ENCODE data around the gene NFIA. TPM values are rescaled to one million over a fixed set of nuclear protein-coding genes. Genes with fewer than 3 reads are reported as not detected.

NFIA gene
- total RNA-seq, 6 donors from 2014 or later, result 33.5 to 94.3 (median 44.9) TPM

DNA sequence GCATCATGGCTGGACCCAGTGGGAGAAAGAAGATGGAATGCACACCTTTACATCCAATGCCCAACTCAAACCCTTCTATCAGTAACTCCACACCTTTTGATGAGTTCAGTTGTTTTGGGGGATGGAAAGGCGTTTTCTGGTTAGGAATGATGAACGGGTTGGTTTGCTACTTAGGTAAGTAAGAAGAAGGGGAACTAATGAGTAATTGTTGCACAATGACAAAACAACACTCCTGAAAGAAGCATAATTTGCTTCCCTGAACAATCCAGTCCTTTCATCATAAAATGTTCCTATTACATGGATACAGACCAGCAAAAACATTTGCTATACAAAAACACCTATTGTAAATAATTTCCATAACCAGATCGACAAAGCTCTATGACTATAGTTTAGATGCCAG lies 35.9 kb upstream of the NFIA start:
- Histone ChIP-seq H3K9me3 (no peaks in the 10 kb centered on the region), H3K4me3 (no peak overlapping the region), H3K4me1 (peaks cover 7 to 29% (median 14%) of the 10 kb centered on the region in 4 donors), H3K27me3 (no peaks in the 10 kb centered on the region), H3K36me3 (no peaks in the 10 kb centered on the region), H3K27ac (no peak overlapping the region)
- TF ChIP-seq, protein P1, sequence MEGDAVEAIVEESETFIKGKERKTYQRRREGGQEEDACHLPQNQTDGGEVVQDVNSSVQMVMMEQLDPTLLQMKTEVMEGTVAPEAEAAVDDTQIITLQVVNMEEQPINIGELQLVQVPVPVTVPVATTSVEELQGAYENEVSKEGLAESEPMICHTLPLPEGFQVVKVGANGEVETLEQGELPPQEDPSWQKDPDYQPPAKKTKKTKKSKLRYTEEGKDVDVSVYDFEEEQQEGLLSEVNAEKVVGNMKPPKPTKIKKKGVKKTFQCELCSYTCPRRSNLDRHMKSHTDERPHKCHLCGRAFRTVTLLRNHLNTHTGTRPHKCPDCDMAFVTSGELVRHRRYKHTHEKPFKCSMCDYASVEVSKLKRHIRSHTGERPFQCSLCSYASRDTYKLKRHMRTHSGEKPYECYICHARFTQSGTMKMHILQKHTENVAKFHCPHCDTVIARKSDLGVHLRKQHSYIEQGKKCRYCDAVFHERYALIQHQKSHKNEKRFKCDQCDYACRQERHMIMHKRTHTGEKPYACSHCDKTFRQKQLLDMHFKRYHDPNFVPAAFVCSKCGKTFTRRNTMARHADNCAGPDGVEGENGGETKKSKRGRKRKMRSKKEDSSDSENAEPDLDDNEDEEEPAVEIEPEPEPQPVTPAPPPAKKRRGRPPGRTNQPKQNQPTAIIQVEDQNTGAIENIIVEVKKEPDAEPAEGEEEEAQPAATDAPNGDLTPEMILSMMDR (IDR thresholded peaks at IDR 0.05), result no peak
- TF ChIP-seq POLR2A (IDR thresholded peaks at IDR 0.05) (no peak), POLR2AphosphoS5 (IDR thresholded peaks at IDR 0.05) (no peak), EP300 (IDR thresholded peaks at IDR 0.05) (no peak)
- 73 to 81% methylated on average over 3 of the region's 3 CpGs for WGBS, 2 donors
- DNase-seq, result no peak
- no peak for ATAC-seq (ENCODE audit: low FRiP score in 2 of 2)

DNA sequence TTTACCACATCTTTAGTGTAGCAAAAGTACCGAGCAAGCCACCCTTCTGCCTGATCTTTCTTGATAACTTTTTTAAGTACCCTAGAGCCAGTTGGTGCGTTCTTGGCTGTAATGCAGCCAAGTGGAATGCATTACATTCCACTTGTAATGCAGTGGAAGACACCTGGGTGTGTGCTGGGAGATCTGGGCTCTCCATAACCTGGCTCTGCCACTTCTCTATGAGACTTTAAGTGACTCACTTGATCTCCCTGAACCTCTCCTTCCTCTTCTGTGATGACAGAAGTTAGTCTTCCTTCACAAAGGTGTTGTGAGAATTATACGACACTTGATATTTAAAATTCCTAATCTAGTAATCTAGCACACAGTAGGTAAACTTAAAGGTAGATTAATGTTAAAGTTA lies 35.3 kb upstream of the NFIA start:
- no peak overlapping the region for H3K4me3 ChIP-seq
- ATAC-seq (ENCODE audit: low FRiP score in 2 of 2) (no peak), DNase-seq (no peak)
- no peaks in the 10 kb centered on the region for H3K27me3 ChIP-seq
- H3K4me1 ChIP-seq, result peaks cover 7 to 35% (median 20%) of the 10 kb centered on the region in 4 donors
- 84 to 88% methylated on average over 3 of the region's 3 CpGs for WGBS, 2 donors
- H3K36me3 ChIP-seq, result no peaks in the 10 kb centered on the region
- H3K9me3 ChIP-seq, result no peaks in the 10 kb centered on the region
- H3K27ac ChIP-seq, result no peak overlapping the region
- no peak for TF ChIP-seq POLR2A (IDR thresholded peaks at IDR 0.05)
- TF ChIP-seq, protein P1 (IDR thresholded peaks at IDR 0.05), result no peak
- TF ChIP-seq EP300 (IDR thresholded peaks at IDR 0.05), result no peak
- no peak for TF ChIP-seq POLR2AphosphoS5 (IDR thresholded peaks at IDR 0.05)

DNA sequence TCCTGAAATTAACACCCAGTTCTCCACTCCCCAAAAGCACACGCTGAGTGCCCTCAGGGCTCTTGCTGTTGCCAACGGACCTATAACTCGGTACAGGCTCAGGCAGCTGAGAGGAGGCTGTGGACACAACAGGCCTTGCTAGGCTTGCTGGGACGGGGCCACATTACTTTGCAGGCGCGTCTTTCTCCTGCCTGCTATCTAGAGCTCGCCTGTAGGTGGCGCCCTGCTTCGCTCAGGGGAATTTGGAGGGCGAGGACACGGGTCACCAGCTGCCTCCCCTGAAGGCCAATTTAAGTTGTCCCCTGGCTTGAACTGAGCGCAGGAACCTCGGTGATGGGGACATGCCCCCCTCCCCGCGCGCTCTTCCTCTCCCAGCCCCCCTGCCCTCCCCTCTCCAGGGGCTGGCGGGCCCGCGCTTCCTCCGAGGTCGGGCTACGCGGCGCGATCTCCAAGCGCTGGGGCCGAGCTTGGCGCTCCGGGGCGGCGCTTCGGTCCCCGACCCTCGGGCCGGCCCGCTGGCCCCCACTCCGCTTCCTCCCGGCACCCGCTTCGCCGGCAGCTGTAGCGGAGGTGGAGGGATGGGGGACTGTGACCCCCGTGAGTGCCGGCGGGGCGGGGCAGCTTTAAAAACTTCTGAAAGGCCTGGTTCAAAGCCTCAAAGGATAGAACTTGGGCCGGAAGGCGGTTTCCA lies 32.4 kb upstream of the NFIA start:
- no peaks in the 10 kb centered on the region for H3K36me3 ChIP-seq
- H3K27ac ChIP-seq, result peak overlapping the region; percentile 92 to 96 (median 95)
- H3K27me3 ChIP-seq, result no peaks in the 10 kb centered on the region
- TF ChIP-seq EP300 (IDR thresholded peaks at IDR 0.05), result no peak
- peak in 1 of 2 donors; percentile 37 for TF ChIP-seq POLR2AphosphoS5 (IDR thresholded peaks at IDR 0.05)
- peak in 2 of 4 donors; percentile 37 to 50 for TF ChIP-seq POLR2A (IDR thresholded peaks at IDR 0.05)
- TF ChIP-seq, protein P1 (IDR thresholded peaks at IDR 0.05), result peak; percentile 94 to 98 (median 96)
- H3K4me1 ChIP-seq, result peaks cover 26 to 47% (median 38%) of the 10 kb centered on the region in 4 donors
- no peaks in the 10 kb centered on the region for H3K9me3 ChIP-seq
- ATAC-seq (ENCODE audit: low FRiP score in 2 of 2) (peak; percentile 95), DNase-seq (peak; percentile 93 to 94)
- WGBS, 2 donors, result 0 to 2% methylated on average over 3 to 25 of the region's 48 CpGs
- H3K4me3 ChIP-seq, result peak overlapping the region; percentile 66 to 91 (median 80)

DNA sequence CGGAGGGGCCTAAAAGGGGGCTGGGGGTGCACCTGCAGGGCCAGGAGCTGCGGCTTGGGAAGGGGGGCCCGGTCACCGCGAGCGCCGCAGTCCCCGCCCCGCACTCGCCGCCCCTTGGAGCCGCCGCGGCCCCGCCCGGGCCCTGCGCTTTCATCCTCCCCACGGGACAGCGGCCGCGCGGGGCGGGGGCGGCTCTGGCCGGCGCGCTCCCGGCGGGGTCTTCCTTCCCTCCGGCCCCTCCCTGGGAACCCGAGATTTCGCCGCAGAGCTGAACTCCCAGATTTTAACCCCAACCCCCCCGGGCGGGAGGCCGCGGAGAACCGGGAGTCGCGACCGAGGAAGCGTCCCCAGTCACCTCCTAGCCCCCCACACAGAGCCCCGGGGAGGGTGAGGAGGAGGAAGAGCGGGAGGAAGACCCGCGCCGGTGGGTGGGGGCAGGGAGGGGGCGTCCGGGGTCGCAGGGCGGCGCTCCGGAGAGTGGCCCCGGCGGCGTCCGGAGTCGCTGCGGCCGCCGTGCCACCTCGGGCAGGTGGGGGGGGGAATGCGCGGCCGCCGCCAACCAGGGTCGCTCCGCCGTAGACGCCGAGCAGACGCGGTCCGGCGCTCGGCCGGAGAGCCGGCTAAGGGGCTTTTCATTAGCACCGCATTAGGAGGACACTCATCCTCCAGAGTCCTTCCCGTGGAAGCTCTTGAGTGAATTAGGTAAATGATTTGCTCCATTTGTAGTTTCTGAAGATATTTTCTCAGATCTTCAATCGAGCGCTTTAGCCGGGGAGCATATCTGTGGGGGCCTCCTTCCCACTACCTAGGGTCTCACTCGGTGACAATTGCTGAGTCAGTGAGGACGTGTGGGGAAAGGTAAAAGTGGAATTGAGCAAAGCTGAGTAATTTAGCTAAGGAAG lies 31.6 kb upstream of the NFIA start:
- 1 to 3% methylated on average over 15 to 51 of the region's 85 CpGs for WGBS, 2 donors
- Histone ChIP-seq H3K36me3 (no peaks in the 10 kb centered on the region), H3K27ac (peak overlapping the region; percentile 92 to 96 (median 95)), H3K4me1 (peaks cover 32 to 55% (median 43%) of the 10 kb centered on the region in 4 donors), H3K27me3 (no peaks in the 10 kb centered on the region), H3K4me3 (peak overlapping the region; percentile 66 to 91 (median 80)), H3K9me3 (no peaks in the 10 kb centered on the region)
- ATAC-seq (ENCODE audit: low FRiP score in 2 of 2), result peak in 1 of 2 donors; percentile 89
- DNase-seq, result peak; percentile 51 to 93
- TF ChIP-seq POLR2A (IDR thresholded peaks at IDR 0.05), result peak in 1 of 4 donors; percentile 57
- TF ChIP-seq, protein P1 (IDR thresholded peaks at IDR 0.05), result peak in 1 of 6 experiments; percentile 9
- no peak for TF ChIP-seq EP300 (IDR thresholded peaks at IDR 0.05)

Measured in upper lobe of left lung (tissue), 6 donors.